Activated T-helper 17 cell treated with anti-CD3 and anti-CD28 coated beads, Interleukin-2, amount 50 U/mL, for 72 hours (primary cell): ENCODE results near the gene REEP6. TPM values are rescaled to one million over a fixed set of nuclear protein-coding genes. Genes with fewer than 3 reads are reported as not detected.
A peak's percentile ranks its signal among the peaks of the same experiment; 100 is the strongest.

Experiments
- ATAC-seq: fragments of 150-1000 bp; cut with Tn5 transposase; replicated peaks from 2 replicates; pipeline ENCODE4 v1.10.0; 2021; ENCODE audit warnings: mild to moderate bottlenecking, moderate library complexity
- H3K27ac Mint-ChIP-seq: one replicate; pipeline ENCODE4 v1.8.0; 2022; ENCODE audit warnings: mixed read lengths
- H3K27me3 Mint-ChIP-seq: one replicate; pipeline ENCODE4 v1.8.0; 2022; ENCODE audit warnings: mixed read lengths
- H3K36me3 Mint-ChIP-seq: one replicate; pipeline ENCODE4 v1.8.0; 2022; ENCODE audit warnings: low read depth, mild to moderate bottlenecking, mixed read lengths
- H3K4me1 Mint-ChIP-seq: one replicate; pipeline ENCODE4 v1.8.0; 2022; ENCODE audit warnings: mixed read lengths
- H3K4me3 Mint-ChIP-seq: one replicate; pipeline ENCODE4 v1.8.0; 2022; ENCODE audit warnings: mild to moderate bottlenecking, mixed read lengths
- H3K9me3 Mint-ChIP-seq: one replicate; pipeline ENCODE4 v1.8.0; 2022; ENCODE audit warnings: mixed read lengths
- total RNA-seq, 2 donors: library from RNA; stranded (reverse); gene quantifications; one replicate each; pipeline ENCODE4 v1.2.3, GENCODE V29; 2022

Gene REEP6
- total RNA-seq, 2 donors from 2014 or later = 1.7 to 2.2 TPM

- no peak for ATAC-seq
- H3K4me3 Mint-ChIP-seq = no peak overlapping the region
- no peaks in the 10 kb centered on the region for H3K9me3 Mint-ChIP-seq
- H3K27ac Mint-ChIP-seq = no peak overlapping the region
- H3K4me1 Mint-ChIP-seq = no peaks in the 10 kb centered on the region
- H3K36me3 Mint-ChIP-seq = no peaks in the 10 kb centered on the region
- no peaks in the 10 kb centered on the region for H3K27me3 Mint-ChIP-seq
These were observed 24.3 kb upstream of the REEP6 start for GRCh38 chr19:1466461-1467214.

DNA sequence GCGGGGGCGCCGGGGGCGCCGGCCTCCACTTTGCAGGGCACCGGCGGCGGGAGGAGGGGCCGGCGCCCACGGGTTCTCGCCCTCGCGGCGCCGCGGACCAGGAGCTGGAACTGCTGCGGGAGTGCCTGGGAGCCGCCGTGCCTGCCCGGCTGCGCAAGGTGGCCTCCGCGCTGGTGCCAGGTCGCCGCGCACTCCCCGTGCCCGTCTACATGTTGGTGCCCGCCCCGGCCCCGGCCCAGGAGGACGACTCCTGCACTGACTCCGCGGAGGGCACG, 23.8 kb upstream of the REEP6 start:
- Mint-ChIP-seq H3K9me3 (no peaks in the 10 kb centered on the region), H3K36me3 (no peaks in the 10 kb centered on the region), H3K27me3 (no peaks in the 10 kb centered on the region), H3K27ac (no peak overlapping the region), H3K4me1 (no peaks in the 10 kb centered on the region), H3K4me3 (no peak overlapping the region)
- no peak for ATAC-seq

GRCh38 chr19:1467490-1468273, 23.3 kb upstream of the REEP6 start:
- no peaks in the 10 kb centered on the region for H3K4me1 Mint-ChIP-seq
- no peak overlapping the region for H3K27ac Mint-ChIP-seq
- no peaks in the 10 kb centered on the region for H3K9me3 Mint-ChIP-seq
- no peak for ATAC-seq
- no peaks in the 10 kb centered on the region for H3K36me3 Mint-ChIP-seq
- H3K27me3 Mint-ChIP-seq = no peaks in the 10 kb centered on the region
- no peak overlapping the region for H3K4me3 Mint-ChIP-seq

- Mint-ChIP-seq H3K27me3 (no peaks in the 10 kb centered on the region), H3K9me3 (no peaks in the 10 kb centered on the region), H3K27ac (no peak overlapping the region), H3K4me1 (no peaks in the 10 kb centered on the region), H3K4me3 (no peak overlapping the region), H3K36me3 (no peaks in the 10 kb centered on the region)
- ATAC-seq = no peak
These were observed 22.6 kb upstream of the REEP6 start for GRCh38 chr19:1468274-1468820.

DNA sequence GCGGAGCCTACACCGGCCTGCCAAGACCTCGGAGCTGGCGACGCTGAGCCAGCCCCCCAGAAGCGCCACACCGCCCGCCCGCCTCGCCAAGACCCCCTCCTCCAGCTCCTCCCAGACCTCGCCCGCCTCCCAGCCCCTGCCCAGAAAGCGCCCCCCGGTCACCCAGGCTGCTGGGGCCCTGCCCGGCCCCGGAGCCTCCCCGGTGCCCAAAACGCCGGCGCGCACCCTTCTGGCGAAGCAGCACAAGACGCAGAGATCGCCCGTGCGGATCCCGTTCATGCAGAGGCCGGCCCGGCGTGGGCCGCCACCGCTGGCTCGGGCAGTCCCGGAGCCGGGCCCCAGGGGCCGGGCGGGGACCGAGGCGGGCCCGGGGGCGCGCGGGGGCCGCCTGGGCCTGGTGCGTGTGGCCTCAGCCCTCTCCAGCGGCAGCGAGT, 22.1 kb upstream of the REEP6 start:
- Mint-ChIP-seq H3K4me3 (no peak overlapping the region), H3K36me3 (no peaks in the 10 kb centered on the region), H3K9me3 (no peaks in the 10 kb centered on the region), H3K27me3 (no peaks in the 10 kb centered on the region), H3K27ac (no peak overlapping the region), H3K4me1 (no peaks in the 10 kb centered on the region)
- ATAC-seq = peak; percentile 6

- Mint-ChIP-seq H3K4me1 (no peaks in the 10 kb centered on the region), H3K27me3 (no peaks in the 10 kb centered on the region), H3K9me3 (no peaks in the 10 kb centered on the region), H3K36me3 (no peaks in the 10 kb centered on the region), H3K4me3 (peak overlapping the region; percentile 62), H3K27ac (no peak overlapping the region)
- peak; percentile 24 for ATAC-seq
These were observed 21.5 kb upstream of the REEP6 start for GRCh38 chr19:1469255-1470054.

DNA sequence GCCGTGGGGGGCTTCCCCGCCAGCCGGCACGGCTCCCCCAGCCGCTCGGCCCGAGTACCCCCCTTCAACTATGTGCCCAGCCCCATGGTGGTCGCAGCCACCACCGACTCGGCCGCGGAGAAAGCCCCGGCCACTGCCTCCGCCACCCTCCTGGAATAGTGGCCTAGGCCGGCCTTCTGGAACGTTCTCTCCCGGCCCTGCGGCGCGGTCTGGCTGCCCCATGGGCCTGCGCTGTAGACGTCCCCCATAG, 21.0 kb upstream of the REEP6 start:
- Mint-ChIP-seq H3K4me3 (peak overlapping the region; percentile 62), H3K4me1 (no peaks in the 10 kb centered on the region), H3K36me3 (no peaks in the 10 kb centered on the region), H3K9me3 (no peaks in the 10 kb centered on the region), H3K27me3 (no peaks in the 10 kb centered on the region), H3K27ac (no peak overlapping the region)
- peak; percentile 2 for ATAC-seq

GRCh38 chr19:1470305-1471009, 20.5 kb upstream of the REEP6 start:
- no peak overlapping the region for H3K27ac Mint-ChIP-seq
- no peaks in the 10 kb centered on the region for H3K9me3 Mint-ChIP-seq

GRCh38 chr19:1471010-1471514, 19.9 kb upstream of the REEP6 start:
- peak; percentile 52 for ATAC-seq
- Mint-ChIP-seq H3K36me3 (no peaks in the 10 kb centered on the region), H3K27ac (no peak overlapping the region), H3K4me1 (no peaks in the 10 kb centered on the region), H3K27me3 (no peaks in the 10 kb centered on the region), H3K9me3 (no peaks in the 10 kb centered on the region), H3K4me3 (peak overlapping the region; percentile 62)

More at GRCh38 chr19:1470305-1471009, 20.5 kb upstream of the REEP6 start:
- H3K4me3 Mint-ChIP-seq = peak overlapping the region; percentile 62
- H3K27me3 Mint-ChIP-seq = no peaks in the 10 kb centered on the region
- no peaks in the 10 kb centered on the region for H3K4me1 Mint-ChIP-seq
- ATAC-seq = peak; percentile 70
- no peaks in the 10 kb centered on the region for H3K36me3 Mint-ChIP-seq

GRCh38 chr19:1471515-1472160, 19.3 kb upstream of the REEP6 start:
- H3K9me3 Mint-ChIP-seq = no peaks in the 10 kb centered on the region
- no peaks in the 10 kb centered on the region for H3K36me3 Mint-ChIP-seq
- H3K27ac Mint-ChIP-seq = no peak overlapping the region
- H3K27me3 Mint-ChIP-seq = no peaks in the 10 kb centered on the region
- peak overlapping the region; percentile 62 for H3K4me3 Mint-ChIP-seq
- ATAC-seq = no peak
- H3K4me1 Mint-ChIP-seq = no peaks in the 10 kb centered on the region

- Mint-ChIP-seq H3K36me3 (peaks cover 7% of the 10 kb centered on the region), H3K4me3 (no peak overlapping the region), H3K9me3 (no peaks in the 10 kb centered on the region), H3K27me3 (no peaks in the 10 kb centered on the region), H3K4me1 (no peaks in the 10 kb centered on the region), H3K27ac (no peak overlapping the region)
- no peak for ATAC-seq
These were observed 18.5 kb upstream of the REEP6 start for GRCh38 chr19:1472231-1473084.

DNA sequence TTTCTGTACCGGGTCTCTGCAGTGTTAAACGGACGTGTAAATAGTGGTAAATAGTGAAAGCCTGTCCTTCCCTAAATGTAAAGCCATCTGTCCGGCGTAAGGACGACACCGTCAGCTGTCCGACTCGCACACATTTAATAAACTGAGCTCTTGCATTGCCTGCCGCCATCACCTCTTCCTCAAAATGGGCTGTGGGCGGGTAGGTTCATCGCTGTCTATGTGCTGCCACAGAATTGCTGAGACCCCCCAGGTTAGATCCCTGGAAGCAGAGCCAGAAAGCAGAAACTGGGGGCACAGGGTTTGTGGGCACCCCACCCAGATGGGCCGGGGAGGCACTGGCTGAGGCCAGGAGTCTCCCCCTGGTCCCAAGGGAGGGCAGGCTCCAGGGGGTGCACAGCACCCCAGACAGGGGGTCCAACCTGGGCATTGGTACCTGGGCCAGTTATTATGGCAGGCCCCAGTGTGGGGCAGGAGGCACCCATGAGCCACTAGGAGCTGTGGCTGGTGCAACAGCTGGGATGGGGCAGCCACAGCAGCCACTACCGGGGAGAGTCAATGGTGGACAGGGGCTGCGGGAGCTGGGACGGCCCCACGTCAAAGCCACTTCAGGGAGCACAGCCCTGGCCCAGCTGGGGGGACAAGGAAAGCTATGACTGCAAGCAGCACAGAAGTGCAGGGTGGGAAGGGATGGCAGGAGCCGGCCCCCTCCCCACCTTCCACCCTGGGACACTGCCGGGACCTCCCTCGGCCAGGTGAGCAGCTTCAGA, 17.7 kb upstream of the REEP6 start:
- no peak for ATAC-seq
- Mint-ChIP-seq H3K9me3 (no peaks in the 10 kb centered on the region), H3K36me3 (peaks cover 8% of the 10 kb centered on the region), H3K4me1 (no peaks in the 10 kb centered on the region), H3K27ac (no peak overlapping the region), H3K27me3 (no peaks in the 10 kb centered on the region), H3K4me3 (no peak overlapping the region)
